Vagina (tissue), 2 donors: ENCODE results near the gene MED16. TPM values are rescaled to one million over a fixed set of nuclear protein-coding genes. Genes with fewer than 3 reads are reported as not detected.
A peak's percentile ranks its signal among the peaks of the same experiment; 100 is the strongest.

ENCODE experiments used
- DNase-seq, 2 donors: peaks; one replicate each; pipeline ENCODE4 v3.0.0-alpha.2; 2017; ENCODE audit errors: extremely low spot score in 2 of 2
- H3K27ac ChIP-seq: fragments of 200-600 bp; sonication (generic); one replicate; pipeline ENCODE4 v1.5.1; 2019
- H3K27me3 ChIP-seq: fragments of 200-600 bp; sonication (generic); one replicate; pipeline ENCODE4 v1.5.1; 2019
- H3K36me3 ChIP-seq, 2 donors: fragments of 200-600 bp; sonication (generic); one replicate each; pipeline ENCODE4 v1.5.1; 2017 to 2019
- H3K4me1 ChIP-seq: fragments of 200-600 bp; sonication (generic); one replicate; pipeline ENCODE4 v1.5.1; 2019
- H3K4me3 ChIP-seq, 2 donors: fragments of 200-600 bp; sonication (generic); 1 replicate in 1 of 2; 2 replicates in 1 of 2; pipeline ENCODE4 v1.5.1; 2016 to 2019
- H3K9me3 ChIP-seq: fragments of 200-600 bp; sonication (generic); one replicate; pipeline ENCODE4 v1.5.1; 2019
- CTCF ChIP-seq, 3 experiments: fragments of 450-650 bp in 2 of 3; fragments of 200-600 bp in 1 of 3; sonication (generic) in 1 of 3; IDR thresholded peaks; one replicate each; pipeline ENCODE4 v1.5.1; 2017 to 2019; ENCODE audit warnings: antibody characterized with exemption in 3 of 3, mild to moderate bottlenecking in 2 of 3, moderate library complexity in 2 of 3
- POLR2A ChIP-seq, 2 donors: fragments of 450-650 bp; IDR thresholded peaks; one replicate each; pipeline ENCODE4 v1.6.1; 2017; ENCODE audit warnings: antibody characterized with exemption in 2 of 2, mild to moderate bottlenecking in 2 of 2, moderate library complexity in 2 of 2
- POLR2AphosphoS5 ChIP-seq, 2 donors: sonication (generic); formaldehyde crosslinking; IDR thresholded peaks; one replicate each; pipeline ENCODE4 v1.9.0; 2017; ENCODE audit warnings: antibody characterized with exemption in 2 of 2, mild to moderate bottlenecking in 2 of 2, low read depth in 1 of 2; ENCODE audit not compliant: insufficient read depth in 1 of 2
- intact Hi-C: fragments of 100-400 bp; cut with DNase I; formaldehyde crosslinking; loops from one replicate; pipeline ENCODE4 v1.15.1; 2023
- total RNA-seq: library from RNA; depleted of rRNA; stranded (reverse); fragments of >200 nt; gene quantifications from one replicate; pipeline ENCODE4 v1.2.3, GENCODE V29; 2016

MED16 gene
- total RNA-seq, 1 donor from 2014 or later = 46.9 TPM

- intact Hi-C loops = loop anchor here (10.0 kb wide), 1 partner anchor 317 kb away; the partner anchor contains the start of genes ATP5F1D and MIDN
- Histone ChIP-seq H3K27ac (peak overlapping the region; percentile 82), H3K36me3 (no peaks in the 10 kb centered on the region), H3K4me3 (peak overlapping the region; percentile 72 to 87), H3K9me3 (no peaks in the 10 kb centered on the region), H3K27me3 (no peaks in the 10 kb centered on the region), H3K4me1 (peaks cover 35% of the 10 kb centered on the region)
- DNase-seq = no peak
- no peak for TF ChIP-seq POLR2AphosphoS5 (IDR thresholded peaks at IDR 0.05; ENCODE audit: insufficient read depth in 1 of 2, low read depth in 1 of 2)
- no peak for TF ChIP-seq CTCF (IDR thresholded peaks at IDR 0.05)
- no peak for TF ChIP-seq POLR2A (IDR thresholded peaks at IDR 0.05)
These were observed 34.4 kb upstream of the MED16 start for GRCh38 chr19:927351-927779.

GRCh38 chr19:926589-927350 is 33.8 kb upstream of the MED16 start:
- H3K27ac ChIP-seq = peak overlapping the region; percentile 82
- no peaks in the 10 kb centered on the region for H3K36me3 ChIP-seq
- TF ChIP-seq POLR2AphosphoS5 (IDR thresholded peaks at IDR 0.05; ENCODE audit: insufficient read depth in 1 of 2, low read depth in 1 of 2) = no peak
- no peak for TF ChIP-seq CTCF (IDR thresholded peaks at IDR 0.05)
- TF ChIP-seq POLR2A (IDR thresholded peaks at IDR 0.05) = no peak
- no peaks in the 10 kb centered on the region for H3K9me3 ChIP-seq
- DNase-seq = no peak
- H3K27me3 ChIP-seq = no peaks in the 10 kb centered on the region
- H3K4me1 ChIP-seq = peaks cover 29% of the 10 kb centered on the region
- peak overlapping the region; percentile 72 to 87 for H3K4me3 ChIP-seq
- intact Hi-C loops = loop anchor here (10.0 kb wide), 1 partner anchor 318 kb away; the partner anchor contains the start of genes ATP5F1D and MIDN

GRCh38 chr19:926323-926588 is 33.3 kb upstream of the MED16 start:
- no peak for DNase-seq
- H3K4me3 ChIP-seq = peak overlapping the region; percentile 72 to 87
- H3K36me3 ChIP-seq = no peaks in the 10 kb centered on the region
- no peaks in the 10 kb centered on the region for H3K27me3 ChIP-seq
- H3K27ac ChIP-seq = peak overlapping the region; percentile 82
- no peaks in the 10 kb centered on the region for H3K9me3 ChIP-seq
- intact Hi-C loops = loop anchor here (10.0 kb wide), 1 partner anchor 319 kb away; the partner anchor contains the start of genes ATP5F1D and MIDN
- TF ChIP-seq POLR2AphosphoS5 (IDR thresholded peaks at IDR 0.05; ENCODE audit: insufficient read depth in 1 of 2, low read depth in 1 of 2) (no peak), POLR2A (IDR thresholded peaks at IDR 0.05) (no peak), CTCF (IDR thresholded peaks at IDR 0.05) (no peak)
- H3K4me1 ChIP-seq = peaks cover 28% of the 10 kb centered on the region

- peaks cover 28% of the 10 kb centered on the region for H3K4me1 ChIP-seq
- intact Hi-C loops = loop anchor here (10.0 kb wide), 1 partner anchor 319 kb away; the partner anchor contains the start of genes ATP5F1D and MIDN
- H3K36me3 ChIP-seq = no peaks in the 10 kb centered on the region
These were observed 32.7 kb upstream of the MED16 start, which contains the start of gene ARID3A for GRCh38 chr19:925526-926322. TSS of gene ARID3A (plus strand) at chr19:926035. CDS start at chr19:929529, 3,494 bp downstream.

More at GRCh38 chr19:925526-926322, 32.7 kb upstream of the MED16 start, which contains the start of gene ARID3A:
- TF ChIP-seq POLR2A (IDR thresholded peaks at IDR 0.05) (peak in 1 of 2 donors; percentile 43), POLR2AphosphoS5 (IDR thresholded peaks at IDR 0.05; ENCODE audit: insufficient read depth in 1 of 2, low read depth in 1 of 2) (peak; percentile 30 to 76), CTCF (IDR thresholded peaks at IDR 0.05) (no peak)
- H3K9me3 ChIP-seq = no peaks in the 10 kb centered on the region
- no peaks in the 10 kb centered on the region for H3K27me3 ChIP-seq
- H3K4me3 ChIP-seq = peak within 1 kb of the TSS; percentile 72 to 87
- no peak for DNase-seq
- peak within 1 kb of the TSS; percentile 82 for H3K27ac ChIP-seq
